HCT116 (cell line): Measurements from ENCODE around the gene KCTD2.

Experiments used
- CTCF ChIP-seq, 3 experiments: fragments of 200-600 bp in 1 of 3; sonication (generic) in 1 of 3; IDR thresholded peaks in 2 of 3; conservative IDR thresholded peaks in 1 of 3; 2 replicates each; pipeline ENCODE4 v1.5.1; 2012 to 2017; ENCODE audit warnings: low read depth in 2 of 3, low read length in 2 of 3, antibody characterized with exemption in 1 of 3, borderline replicate concordance in 1 of 3, control low read depth in 1 of 3, mild to moderate bottlenecking in 1 of 3, mixed read lengths in 1 of 3, mixed run types in 1 of 3, moderate library complexity in 1 of 3; ENCODE audit not compliant: insufficient read depth in 1 of 3
- POLR2A ChIP-seq: IDR thresholded peaks from 2 replicates; pipeline ENCODE4 v1.7.0; 2011; ENCODE audit warnings: borderline replicate concordance; ENCODE audit not compliant: insufficient read depth, insufficient read length; ENCODE audit errors: extremely low read depth
- POLR2AphosphoS5 ChIP-seq: IDR thresholded peaks from 2 replicates; pipeline ENCODE4 v1.6.1; 2011; ENCODE audit warnings: mild to moderate bottlenecking, low read depth, low read length, moderate library complexity
- ZNF274 ChIP-seq: fragments of 200-500 bp; sonication (Bioruptor generic); IDR thresholded peaks from 2 replicates; pipeline ENCODE4 v1.6.1; 2014; ENCODE audit warnings: mild to moderate bottlenecking, low read depth, low read length, inconsistent platforms

GRCh38 chr17:75046407-75047289 lies at the start of gene KCTD2, which contains the start of gene ATP5PD:
- TF ChIP-seq POLR2A (peak; percentile 96), CTCF (IDR thresholded peaks at IDR 0.05 in 2 of 3, conservative IDR thresholded peaks at IDR 0.05 in 1 of 3; ENCODE audit: borderline replicate concordance in 1 of 3, insufficient read depth in 1 of 3, low read depth in 2 of 3, low read length in 2 of 3) (no peak), POLR2AphosphoS5 (peak; percentile 94), ZNF274 (no peak)
